Glomerular visceral epithelial cell (primary cell): ENCODE data around the gene SULT2B1.
"Not testable (repeated sequence)": the region's sequence is repeated elsewhere in the genome, so short reads cannot be mapped to it uniquely, and the experiment has no call there.

Experiments
- DNase-seq: peaks from one replicate; pipeline ENCODE4 v3.0.0-alpha.2; 2016; ENCODE audit errors: extremely low spot score

SULT2B1 gene

DNA sequence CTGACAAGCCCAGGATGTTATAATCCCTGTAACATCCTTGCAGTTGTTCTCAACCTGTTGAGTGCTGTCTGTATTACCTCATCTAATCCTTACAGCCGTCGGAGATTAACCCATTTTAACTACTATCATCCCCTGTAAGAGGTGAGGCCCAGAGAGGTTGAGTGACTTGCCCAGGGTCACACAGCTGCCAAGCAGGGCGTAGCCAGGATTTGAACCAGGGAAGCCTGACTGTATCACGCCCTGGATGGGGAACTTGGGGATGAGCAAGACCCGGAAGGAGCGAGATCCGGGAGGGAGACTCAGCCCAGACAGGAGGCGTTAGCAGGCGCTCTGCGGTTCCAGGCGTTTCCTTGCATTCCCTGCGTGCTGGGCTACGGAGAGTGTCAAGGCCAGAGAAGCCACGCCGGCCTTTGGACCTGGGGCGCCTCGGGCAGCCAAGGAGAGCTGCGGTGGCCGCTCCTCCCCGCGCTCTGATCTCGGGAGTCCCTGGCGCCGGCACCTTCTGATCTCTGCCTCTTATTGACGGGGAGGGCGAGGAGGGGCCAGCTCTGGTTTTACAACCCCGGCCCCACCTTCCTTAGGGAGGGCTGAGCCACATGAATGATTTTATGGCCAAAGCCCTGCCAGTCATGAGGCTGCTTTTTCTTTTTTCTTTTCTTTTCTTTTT lies 6.2 kb downstream of the SULT2B1 start:
- DNase-seq = peak; percentile 84

DNA sequence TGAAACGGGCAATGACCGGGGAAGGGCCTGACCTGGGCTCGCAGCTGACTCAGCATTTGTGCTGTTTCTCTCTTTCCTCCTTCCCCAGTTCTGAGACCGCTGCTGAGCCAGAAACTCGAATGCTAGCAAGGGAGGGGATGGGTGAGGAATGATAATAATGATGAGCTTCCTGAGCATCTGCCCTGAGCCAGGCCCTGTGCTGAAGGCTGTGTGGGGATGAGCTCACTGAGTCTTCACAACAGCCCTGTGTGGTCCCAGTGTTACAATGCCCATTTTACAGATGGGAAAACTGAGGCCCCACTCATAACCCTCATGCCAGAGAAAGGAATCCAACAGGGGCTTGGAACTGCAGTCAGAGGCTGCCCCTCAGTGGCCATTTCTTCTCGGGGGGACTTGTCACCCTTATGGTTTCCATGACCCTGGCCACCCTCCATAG lies 8.1 kb downstream of the SULT2B1 start:
- no peak for DNase-seq

DNA sequence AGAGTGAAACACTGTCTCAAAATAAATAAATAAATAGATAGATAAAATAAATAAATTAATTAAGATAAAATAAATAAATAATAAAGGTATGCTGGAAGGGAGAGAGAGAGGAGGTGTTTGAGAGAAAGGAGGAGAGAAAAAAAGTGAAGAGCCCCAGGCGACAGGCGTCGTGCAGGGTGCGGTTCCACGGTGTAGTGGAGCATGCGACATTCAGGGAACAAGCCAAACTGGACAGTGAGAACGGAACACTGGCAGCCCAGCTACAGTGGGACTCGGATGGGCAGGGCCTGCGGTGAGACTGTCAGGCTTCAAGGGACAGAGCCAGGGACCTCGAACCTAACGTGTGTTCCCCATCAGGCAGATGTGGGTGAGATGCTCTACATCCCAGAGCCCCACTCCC lies 9.4 kb downstream of the SULT2B1 start:
- no peak for DNase-seq

DNA sequence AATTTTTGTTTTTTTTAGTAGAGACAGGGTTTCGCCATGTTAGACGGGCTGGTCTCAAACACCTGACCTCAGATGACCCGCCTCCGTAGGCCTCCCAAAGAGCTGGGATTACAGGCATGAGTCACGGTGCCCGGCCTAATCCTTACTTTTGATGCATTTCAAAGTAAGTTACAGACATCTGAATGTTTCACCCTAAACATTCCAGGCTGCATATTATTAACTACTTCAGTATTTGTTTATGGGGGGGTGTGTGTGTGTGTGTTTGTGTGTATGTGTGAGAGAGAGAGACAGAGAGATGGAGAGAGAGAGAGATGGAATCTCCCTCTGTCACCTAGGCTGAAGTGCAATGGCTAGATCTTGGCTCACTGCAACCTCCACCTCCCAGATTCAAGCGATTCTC lies 13.1 kb downstream of the SULT2B1 start:
- DNase-seq = peak; percentile 63

DNA sequence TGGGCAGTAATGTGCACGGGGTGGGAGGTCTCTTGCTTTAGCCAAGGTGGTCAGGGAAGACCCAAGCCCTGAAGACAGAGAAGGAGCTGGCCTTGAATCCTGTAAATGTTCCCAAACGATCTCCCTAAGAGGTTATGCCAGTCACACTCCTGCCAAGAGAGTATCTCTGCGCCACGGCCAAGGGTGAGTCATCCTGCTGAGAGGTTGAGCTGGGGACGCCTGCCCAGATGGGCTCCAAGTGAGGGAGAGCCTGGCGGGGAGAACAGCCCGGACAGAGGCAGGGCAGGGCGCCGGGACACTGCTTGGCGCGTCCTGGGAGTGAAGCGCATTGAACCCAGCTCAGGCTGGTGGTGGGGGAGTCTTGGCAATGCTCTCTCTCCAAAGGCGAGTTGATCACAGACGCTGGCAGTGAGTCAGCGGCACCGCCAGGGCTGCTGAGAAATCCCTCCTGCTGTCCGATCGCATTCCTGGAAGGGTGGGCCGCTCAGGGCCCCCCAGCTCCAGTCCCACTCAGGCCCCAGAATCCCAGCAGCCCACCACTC lies 16.4 kb downstream of the SULT2B1 start:
- peak; percentile 96 for DNase-seq

DNA sequence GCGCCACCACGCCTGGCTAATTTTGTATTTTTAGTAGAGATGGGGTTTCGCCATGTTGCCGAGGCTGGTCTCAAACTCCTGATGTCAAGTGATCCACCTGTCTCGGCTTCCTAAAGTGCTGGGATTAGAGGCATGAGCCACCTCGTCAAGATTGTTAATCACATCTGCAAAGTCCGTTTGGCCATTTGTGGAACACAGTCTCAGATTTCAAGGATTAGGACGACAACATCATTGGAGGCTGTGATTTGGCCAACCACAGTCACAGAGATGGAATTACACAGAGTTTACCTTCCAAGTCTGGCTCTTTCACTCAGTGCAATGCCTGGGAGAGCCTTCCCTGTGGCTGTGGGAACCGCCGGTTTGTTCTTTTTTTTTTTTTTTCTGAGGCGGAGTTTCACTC lies 17.8 kb downstream of the SULT2B1 start:
- no peak for DNase-seq

DNA sequence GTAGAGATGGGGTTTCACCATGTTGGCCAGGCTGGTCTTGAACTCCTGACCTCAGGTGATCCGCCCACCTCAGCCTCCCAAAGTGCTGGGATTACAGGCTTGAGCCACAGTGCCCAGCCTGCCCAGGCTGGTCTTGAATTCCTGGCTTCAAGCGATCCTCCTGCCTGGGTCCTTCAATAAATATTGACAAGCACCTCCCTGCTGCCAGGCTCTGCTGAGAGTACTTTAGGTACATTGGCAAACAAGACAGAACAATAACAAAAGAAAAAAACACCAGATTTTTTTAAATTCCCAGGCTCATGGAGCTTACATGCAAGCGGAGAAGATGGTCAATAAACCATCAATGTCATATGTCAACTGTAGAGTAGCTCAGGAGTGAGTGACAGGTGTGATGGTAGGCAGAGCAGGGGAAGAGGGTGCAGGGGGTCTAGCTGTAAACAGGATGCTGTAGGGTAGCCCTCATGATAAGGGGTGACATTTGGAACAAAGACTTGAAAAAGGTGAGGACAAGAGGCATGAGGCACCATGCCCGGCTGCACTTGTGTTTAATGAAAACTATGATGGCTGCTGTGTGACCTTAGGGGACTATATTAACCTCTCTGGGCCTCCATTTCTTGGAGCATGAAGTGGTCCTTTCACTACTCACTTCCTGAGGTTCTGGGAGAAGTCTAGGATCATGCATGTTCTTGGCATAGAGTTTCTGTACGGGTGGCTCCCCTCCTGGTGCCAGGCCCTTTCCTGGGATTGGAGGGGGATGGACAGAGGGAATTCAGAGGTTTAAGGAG lies 19.6 kb downstream of the SULT2B1 start:
- DNase-seq = no peak

DNA sequence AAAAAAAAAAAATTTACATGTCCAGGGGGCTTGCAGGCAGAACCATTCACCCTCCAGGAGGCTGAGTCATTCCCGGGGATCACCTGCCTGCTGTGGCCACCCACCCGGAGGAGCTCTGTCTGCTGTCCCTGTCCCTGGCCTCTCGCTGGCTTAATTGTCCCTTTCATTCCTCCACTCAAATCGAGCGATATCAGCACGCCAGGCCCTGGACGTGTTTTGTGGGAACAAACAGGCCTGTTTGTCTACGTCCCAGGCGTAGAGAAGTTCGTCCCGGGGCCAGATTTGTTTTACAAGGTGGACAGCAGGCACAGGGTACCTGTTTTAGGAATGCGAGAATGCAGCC lies 21.2 kb downstream of the SULT2B1 start:
- DNase-seq = no peak

DNA sequence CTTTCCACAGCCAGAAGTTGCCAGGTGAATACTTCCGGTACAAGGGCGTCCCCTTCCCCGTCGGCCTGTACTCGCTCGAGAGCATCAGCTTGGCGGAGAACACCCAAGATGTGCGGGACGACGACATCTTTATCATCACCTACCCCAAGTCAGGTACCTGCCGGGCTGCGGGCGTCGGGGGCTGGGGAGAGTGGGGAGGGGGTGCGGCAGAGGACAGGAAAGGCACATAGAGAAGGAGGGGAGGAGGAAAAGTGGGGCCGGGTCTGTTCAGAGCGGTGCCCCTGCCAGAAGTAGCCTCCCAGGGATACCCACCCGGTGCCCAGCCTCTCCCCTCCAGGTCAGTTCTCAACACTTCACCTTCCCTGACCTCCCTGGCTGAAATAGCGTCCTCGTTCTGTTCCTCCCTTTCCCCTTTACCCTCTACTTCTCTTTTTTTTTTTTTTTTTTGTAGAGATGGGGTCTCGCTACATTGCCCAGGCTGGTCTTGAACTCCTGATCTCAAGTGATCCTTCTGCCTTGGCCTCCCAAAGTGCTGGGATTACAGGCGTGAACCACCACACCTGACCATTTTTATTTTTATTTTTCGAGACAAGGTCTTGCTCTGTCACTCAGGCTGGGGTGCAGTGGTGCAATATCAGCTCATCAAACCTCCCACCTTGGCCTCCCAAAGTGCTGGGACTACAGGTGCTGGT lies 24.1 kb downstream of the SULT2B1 start:
- no peak for DNase-seq

DNA sequence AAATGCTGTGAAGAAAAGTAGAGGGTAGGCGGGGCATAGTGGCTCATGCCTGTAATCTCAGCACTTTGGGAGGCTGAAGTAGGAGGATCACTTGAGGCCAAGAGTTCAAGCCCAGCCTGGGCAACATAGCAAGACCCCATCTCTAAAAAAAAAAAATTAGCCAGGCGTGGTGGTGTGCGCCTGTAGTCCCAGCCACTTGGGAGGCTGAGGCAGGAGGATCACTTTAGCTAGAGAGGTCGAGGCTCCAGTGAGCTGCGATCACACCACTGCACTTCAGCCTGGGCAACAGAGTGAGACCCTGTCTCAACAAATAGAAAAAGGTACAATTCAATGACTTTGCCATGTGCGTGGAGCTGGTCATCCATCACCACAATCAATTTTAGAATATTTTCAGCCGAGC lies 25.9 kb downstream of the SULT2B1 start:
- DNase-seq = not testable (repeated sequence)

DNA sequence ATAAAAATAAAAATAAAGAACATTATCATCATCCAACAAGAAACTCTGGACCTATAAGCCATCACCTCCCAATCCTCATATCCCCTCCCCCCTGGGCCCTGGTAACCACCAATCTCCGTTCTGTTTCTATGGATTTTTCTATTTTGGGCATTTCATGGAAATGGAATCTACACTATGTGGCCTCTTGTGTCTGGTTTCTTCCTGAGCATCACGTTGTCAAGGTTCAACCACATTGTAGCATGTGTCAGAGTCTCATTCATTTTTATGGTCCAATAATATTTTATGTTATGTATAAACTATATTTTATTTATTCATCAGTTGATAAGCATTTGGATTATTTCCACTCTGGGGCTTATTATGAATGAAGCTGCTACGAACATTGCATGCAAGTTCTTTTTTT lies 26.9 kb downstream of the SULT2B1 start:
- no peak for DNase-seq

DNA sequence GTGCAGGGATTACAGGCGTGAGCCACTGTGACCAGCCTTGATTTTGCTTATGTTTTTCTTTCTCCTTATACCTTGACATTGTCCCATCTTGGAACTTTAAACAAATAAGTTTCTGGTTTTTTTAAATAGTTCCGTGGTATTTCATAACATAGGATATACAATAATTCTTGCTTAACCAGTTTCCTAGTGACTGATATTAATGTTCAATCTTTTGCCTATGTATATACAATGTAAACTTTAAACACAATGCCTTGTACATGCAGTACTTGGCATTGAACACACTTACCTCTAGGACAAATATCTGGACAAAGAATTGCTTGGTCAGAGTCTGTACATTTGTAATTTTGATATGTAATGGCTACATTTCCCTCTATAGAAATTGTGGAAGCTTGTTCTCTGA lies 30.2 kb downstream of the SULT2B1 start:
- DNase-seq = no peak

DNA sequence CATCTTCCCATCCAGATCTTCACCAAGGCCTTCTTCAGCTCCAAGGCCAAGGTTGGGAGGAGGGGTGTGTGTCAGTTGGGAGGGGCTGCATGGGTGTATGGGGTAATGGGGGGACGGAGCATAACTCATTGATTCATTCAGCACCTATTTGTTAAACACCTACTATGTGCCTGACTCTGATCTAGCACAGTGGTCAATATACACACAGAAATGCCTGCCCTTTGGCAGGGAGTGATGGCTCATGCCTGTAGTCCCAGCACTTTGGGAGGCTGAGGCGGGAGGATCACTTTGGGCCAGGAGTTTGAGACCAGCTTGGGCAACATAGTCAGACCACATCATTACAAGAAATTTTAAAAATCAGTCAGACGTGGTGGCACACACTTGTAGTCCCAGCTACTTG lies 35.4 kb downstream of the SULT2B1 start:
- DNase-seq = no peak

DNA sequence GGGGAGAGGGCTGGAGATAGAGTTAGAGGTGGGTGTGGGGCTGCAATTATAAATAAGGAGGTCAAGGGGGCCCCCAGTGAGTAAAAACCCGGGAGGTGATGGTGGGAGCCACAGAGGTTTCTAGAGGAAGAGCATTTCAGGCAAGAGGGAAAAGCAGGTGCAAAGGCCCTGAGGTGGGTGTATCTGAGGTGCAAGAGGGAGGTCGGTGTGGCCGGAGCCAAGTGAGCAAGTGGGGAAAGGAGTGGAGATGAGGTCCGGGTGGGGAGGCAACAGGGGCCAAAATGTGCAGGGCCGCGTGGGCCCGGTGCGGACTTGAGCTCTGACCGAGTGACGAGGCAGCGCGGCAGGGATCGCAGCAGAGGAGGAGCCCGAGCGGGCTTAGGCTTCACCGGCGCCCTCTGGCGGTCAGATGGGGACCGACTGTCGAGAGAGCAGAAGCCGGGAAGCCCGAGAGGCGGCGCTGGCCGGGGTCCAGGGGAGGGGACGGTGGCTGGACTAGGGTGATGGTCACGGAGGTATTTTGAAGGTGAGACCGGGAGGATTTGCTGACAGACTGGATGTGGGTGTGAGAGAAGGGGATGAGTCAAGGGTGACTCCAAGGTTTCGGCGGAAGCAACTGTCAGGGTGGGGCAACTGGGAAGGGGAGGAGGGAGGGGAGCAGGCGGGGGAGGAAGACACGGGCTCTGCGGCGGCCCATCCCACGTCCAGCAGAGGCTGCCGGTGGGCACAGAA lies 36.9 kb downstream of the SULT2B1 start:
- DNase-seq = peak; percentile 93

DNA sequence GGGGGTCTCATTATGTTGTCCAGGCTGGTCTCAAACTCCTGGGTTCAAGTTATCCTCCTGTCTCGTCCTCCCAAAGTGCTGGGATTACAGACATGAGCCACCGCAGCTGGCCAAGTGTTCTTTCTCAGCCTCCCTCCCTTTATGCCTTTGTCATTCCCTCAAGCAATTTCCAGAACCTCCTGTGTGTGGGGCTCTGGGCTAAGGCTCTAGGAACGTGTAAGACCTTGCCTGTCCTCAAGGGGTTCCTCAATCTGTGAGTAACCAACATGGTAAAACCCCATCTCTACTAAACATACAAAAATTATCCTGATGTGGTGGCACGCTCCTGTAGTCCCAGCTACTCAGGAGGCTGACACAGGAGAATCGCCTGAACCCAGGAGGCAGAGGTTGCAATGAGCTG lies 39.0 kb downstream of the SULT2B1 start:
- no peak for DNase-seq

DNA sequence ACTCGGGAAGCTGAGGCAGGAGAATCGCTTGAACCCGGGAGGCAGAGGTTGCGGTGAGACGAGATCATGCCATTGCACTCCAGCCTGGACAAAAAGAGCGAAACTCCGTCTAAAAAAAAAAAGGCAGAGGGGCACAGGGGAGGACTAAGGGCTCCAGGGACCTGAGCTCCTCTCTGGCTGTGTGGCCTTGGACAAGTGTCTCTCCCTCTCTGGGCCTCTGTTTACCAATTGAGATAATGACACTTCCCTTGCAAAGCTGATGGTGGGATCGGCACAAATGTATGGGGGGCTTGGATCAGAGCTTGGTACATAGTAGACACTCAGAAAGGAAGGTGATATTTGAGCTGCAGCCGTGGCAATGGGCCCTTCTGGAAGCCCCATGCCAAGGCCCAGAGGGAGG lies 43.2 kb downstream of the SULT2B1 start:
- no peak for DNase-seq

DNA sequence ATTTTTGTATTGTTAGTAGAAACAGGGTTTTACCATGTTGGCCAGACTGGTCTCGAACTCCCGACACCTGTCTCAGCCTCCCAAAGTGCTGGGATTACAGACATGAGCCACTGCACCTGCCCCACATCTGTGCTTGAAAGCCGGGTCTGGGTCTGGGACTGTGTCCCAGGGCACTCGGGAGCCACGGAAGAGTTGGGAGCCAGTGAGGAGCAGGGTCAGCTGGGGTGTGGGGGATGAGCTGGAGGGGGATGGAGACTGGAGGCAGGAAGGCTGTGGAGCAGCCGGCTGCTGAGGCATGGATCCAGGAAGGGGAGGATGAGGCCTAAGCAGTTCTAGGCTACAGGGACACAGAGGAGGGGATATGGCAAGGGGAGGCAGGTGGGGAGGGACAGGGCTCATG lies 43.9 kb downstream of the SULT2B1 start:
- no peak for DNase-seq

DNA sequence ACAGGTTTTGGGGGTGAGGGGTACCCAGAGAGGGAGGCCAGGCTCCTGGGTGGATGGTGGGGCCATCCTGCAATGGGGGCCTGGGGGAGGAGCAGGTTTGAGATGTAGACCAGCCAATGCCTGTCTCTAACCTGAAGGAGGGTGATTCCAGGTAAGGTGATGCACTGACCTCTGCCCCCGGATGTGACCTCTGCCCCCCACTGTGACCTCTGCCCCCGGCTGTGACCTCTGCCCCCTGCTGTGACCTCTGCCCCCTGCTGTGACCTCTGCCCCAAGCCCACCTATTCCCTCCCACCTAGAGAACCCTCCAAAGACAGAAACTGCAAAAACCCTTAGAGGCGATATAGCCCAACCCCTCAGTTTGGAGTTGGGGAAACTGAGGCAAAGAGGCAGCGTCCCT lies 44.3 kb downstream of the SULT2B1 start:
- no peak for DNase-seq

DNA sequence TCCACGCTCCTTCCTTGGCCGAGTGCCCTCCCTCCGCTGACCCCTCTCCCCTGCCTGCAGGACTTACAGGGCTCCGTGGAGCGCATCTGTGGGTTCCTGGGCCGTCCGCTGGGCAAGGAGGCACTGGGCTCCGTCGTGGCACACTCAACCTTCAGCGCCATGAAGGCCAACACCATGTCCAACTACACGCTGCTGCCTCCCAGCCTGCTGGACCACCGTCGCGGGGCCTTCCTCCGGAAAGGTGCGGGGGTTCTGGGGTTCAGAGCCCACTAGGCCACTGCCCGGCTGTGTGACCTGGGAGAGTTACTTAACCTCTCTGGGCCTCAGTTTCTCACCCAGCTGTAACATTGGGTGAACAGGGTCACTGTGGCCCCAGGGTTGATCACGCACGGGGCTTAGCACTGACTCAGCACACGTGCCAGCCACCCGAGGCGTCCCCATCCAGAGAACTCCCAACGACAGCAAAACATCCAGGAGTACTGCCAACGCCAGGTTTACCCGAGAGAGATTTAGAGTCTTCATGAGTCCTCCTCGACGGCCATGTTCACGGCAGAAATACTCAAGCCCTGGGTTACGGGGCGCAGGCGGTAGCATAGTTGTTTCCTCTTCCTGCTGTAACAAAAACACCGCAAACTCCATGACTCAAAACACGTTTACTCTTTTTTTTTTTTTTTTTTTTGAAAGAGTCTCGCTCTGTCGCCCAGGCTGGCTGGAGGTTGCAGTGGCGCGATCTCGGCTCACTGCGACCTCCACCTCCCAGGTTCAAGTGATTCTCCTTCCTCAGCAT lies 44.9 kb downstream of the SULT2B1 start:
- peak; percentile 36 for DNase-seq

DNA sequence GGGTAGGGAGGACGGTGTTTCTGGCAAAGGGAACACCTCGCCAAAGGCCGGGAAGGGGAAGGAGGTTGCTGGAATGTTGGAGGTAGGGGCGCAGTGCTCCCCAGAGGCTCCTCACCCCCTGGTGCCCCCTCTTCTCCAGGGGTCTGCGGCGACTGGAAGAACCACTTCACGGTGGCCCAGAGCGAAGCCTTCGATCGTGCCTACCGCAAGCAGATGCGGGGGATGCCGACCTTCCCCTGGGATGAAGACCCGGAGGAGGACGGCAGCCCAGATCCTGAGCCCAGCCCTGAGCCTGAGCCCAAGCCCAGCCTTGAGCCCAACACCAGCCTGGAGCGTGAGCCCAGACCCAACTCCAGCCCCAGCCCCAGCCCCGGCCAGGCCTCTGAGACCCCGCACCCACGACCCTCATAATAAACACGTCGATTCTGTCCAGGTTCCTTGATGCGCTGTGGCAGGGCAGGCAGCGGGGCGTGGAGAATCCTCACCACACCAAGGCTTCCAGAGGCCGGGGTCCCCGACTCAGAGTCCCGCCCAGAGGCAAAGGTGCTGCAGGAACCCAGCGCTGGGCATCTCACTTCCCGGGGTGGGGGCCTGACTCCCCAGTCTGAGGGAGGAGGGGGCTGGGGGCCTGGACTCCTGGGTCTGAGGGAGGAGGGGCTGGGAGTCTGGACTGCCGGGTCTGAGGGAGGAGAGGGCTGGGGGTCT lies 47.2 kb downstream of the SULT2B1 start:
- DNase-seq = no peak
